PC-9 (cell line): ENCODE results near the gene LEO1. TPM values are rescaled to one million over a fixed set of nuclear protein-coding genes. Genes with fewer than 3 reads are reported as not detected.

ENCODE experiments used
- BruUV-seq: library from RNA; stranded (reverse); fragments of 400-500 nt; replicated peaks from 2 replicates; lab custom pipeline; 2021; lab: Mats Ljungman, UMichigan
- CTCF ChIA-PET: fragments of 300-600 bp; sonication (Branson Sonifier 250); formaldehyde crosslinking; loops from one replicate; lab custom pipeline; 2022; ENCODE audit warnings: antibody characterized with exemption; lab: Charles Lee
- POLR2A ChIA-PET: fragments of 300-600 bp; sonication (Branson Sonifier 250); formaldehyde crosslinking; loops from one replicate; lab custom pipeline; 2022; ENCODE audit warnings: antibody characterized with exemption; ENCODE audit not compliant: unreplicated experiment; lab: Charles Lee
- DNase-seq, 2 experiments: peaks; one replicate each; pipeline versions ENCODE4 v3.0.0 to v3.0.0-alpha.2; 2015 to 2022; ENCODE audit warnings: mixed read lengths in 1 of 2
- H2AFZ ChIP-seq: fragments of 200-600 bp; sonication (generic); 2 replicates; pipeline ENCODE4 v1.8.1; 2017; ENCODE audit warnings: antibody characterized with exemption
- H3F3A ChIP-seq: fragments of 200-600 bp; sonication (generic); 2 replicates; pipeline ENCODE4 v1.8.1; 2017; ENCODE audit warnings: antibody characterized with exemption, mild to moderate bottlenecking, low read depth; ENCODE audit not compliant: insufficient read depth
- H3K27ac ChIP-seq: fragments of 200-600 bp; sonication (generic); 2 replicates; pipeline ENCODE4 v1.6.1; 2016; ENCODE audit warnings: mixed run types
- H3K27me3 ChIP-seq: fragments of 200-600 bp; sonication (generic); 2 replicates; pipeline ENCODE4 v1.6.1; 2016; ENCODE audit warnings: low read depth, mixed run types; ENCODE audit not compliant: insufficient read depth
- H3K36me3 ChIP-seq: fragments of 200-600 bp; sonication (generic); 2 replicates; pipeline ENCODE4 v1.6.1; 2016; ENCODE audit warnings: low read depth, mixed run types
- H3K4me1 ChIP-seq: fragments of 200-600 bp; sonication (generic); replicated peaks from 2 replicates; pipeline ENCODE4 v1.6.1; 2016; ENCODE audit warnings: mixed run types; ENCODE audit not compliant: insufficient read depth
- H3K4me2 ChIP-seq: fragments of 200-600 bp; sonication (generic); 2 replicates; pipeline ENCODE4 v1.6.1; 2017; ENCODE audit warnings: mixed run types
- H3K4me3 ChIP-seq: fragments of 200-600 bp; sonication (generic); 2 replicates; pipeline ENCODE4 v1.6.1; 2016; ENCODE audit warnings: mixed run types
- H3K79me2 ChIP-seq: fragments of 200-600 bp; sonication (generic); 2 replicates; pipeline ENCODE4 v1.6.1; 2017; ENCODE audit warnings: low read depth, mixed run types
- H3K9me2 ChIP-seq: fragments of 200-600 bp; sonication (generic); 2 replicates; pipeline ENCODE4 v1.8.1; 2017; ENCODE audit warnings: mild to moderate bottlenecking; ENCODE audit not compliant: insufficient read depth
- H3K9me3 ChIP-seq: fragments of 200-600 bp; sonication (generic); 2 replicates; pipeline ENCODE4 v1.8.1; 2016; ENCODE audit warnings: low read depth; ENCODE audit not compliant: insufficient read depth
- H4K20me1 ChIP-seq: fragments of 200-600 bp; sonication (generic); 2 replicates; pipeline ENCODE4 v1.8.1; 2017; ENCODE audit not compliant: insufficient read depth
- CTCF ChIP-seq: fragments of 200-600 bp; sonication (generic); conservative IDR thresholded peaks from 2 replicates; pipeline ENCODE4 v1.6.1; 2017; ENCODE audit warnings: mixed run types, antibody characterized with exemption, mild to moderate bottlenecking, moderate library complexity
- EZH2 ChIP-seq: fragments of 200-600 bp; sonication (generic); IDR thresholded peaks from 2 replicates; pipeline ENCODE4 v1.8.0; 2017; ENCODE audit warnings: antibody characterized with exemption, low read depth
- intact Hi-C: fragments of 100-400 bp; cut with micrococcal nuclease; formaldehyde crosslinking; loops from one replicate; pipeline ENCODE4 v1.10.0; 2022; ENCODE audit not compliant: unreplicated experiment
- total RNA-seq: library from RNA; stranded (reverse); gene quantifications from 2 replicates; pipeline ENCODE4 v1.2.3, GENCODE V29; 2021

LEO1 gene
- total RNA-seq, 1 experiment from 2014 or later, result 21.7 TPM

GRCh38 chr15:51908316-51908715 is 63.3 kb downstream of the LEO1 start:
- H3K4me2 ChIP-seq, result no peak overlapping the region
- POLR2A ChIA-PET, result interaction anchor here (0.7 kb wide), 1 partner anchor 35 kb away, joined by 3 read pairs; no protein-coding TSS in a partner anchor
- no peak for TF ChIP-seq EZH2

GRCh38 chr15:51907136-51907862 is 64.3 kb downstream of the LEO1 start:
- TF ChIP-seq EZH2, result no peak
- TF ChIP-seq CTCF, result peak; percentile 60
- peak overlapping the region; percentile 26; the same call in 1 of the 2 replicates for H3K4me3 ChIP-seq
- no peaks in the 10 kb centered on the region for H3K9me3 ChIP-seq
- peaks cover 16% of the 10 kb centered on the region for H3K36me3 ChIP-seq
- no peaks in the 10 kb centered on the region for H3K9me2 ChIP-seq
- H3K27ac ChIP-seq, result peak overlapping the region; percentile 69
- no TSS peak for BruUV-seq
- intact Hi-C loops, result loop anchor here (1.0 to 2.0 kb wide), 5 partner anchors 32 to 256 kb away; partner anchors contain the start of gene TMOD3
- H2AFZ ChIP-seq, result no peak overlapping the region
- ChIA-PET CTCF (interaction anchor here (1.2 kb wide), 1 partner anchor 120 kb away, joined by 8 read pairs; no protein-coding TSS in a partner anchor), POLR2A (no interaction called here)
- H3K4me2 ChIP-seq, result peak overlapping the region; percentile 52
- H3K79me2 ChIP-seq, result no peaks in the 10 kb centered on the region
- peaks cover 27% of the 10 kb centered on the region for H3K4me1 ChIP-seq
- H3F3A ChIP-seq, result peaks cover 21% of the 10 kb centered on the region
- DNase-seq, result peak; percentile 83 to 97
- no peaks in the 10 kb centered on the region for H3K27me3 ChIP-seq
- H4K20me1 ChIP-seq, result 0 out of 2 replicates have a peak, but pooled peaks cover 4% of the 10 kb centered on the region

More at GRCh38 chr15:51908316-51908715, 63.3 kb downstream of the LEO1 start:
- H3K9me3 ChIP-seq, result no peaks in the 10 kb centered on the region
- peaks cover 27% of the 10 kb centered on the region for H3K4me1 ChIP-seq
- H3K27me3 ChIP-seq, result no peaks in the 10 kb centered on the region
- H3F3A ChIP-seq, result peaks cover 21% of the 10 kb centered on the region
- H3K79me2 ChIP-seq, result no peaks in the 10 kb centered on the region
- H3K4me3 ChIP-seq, result no peak overlapping the region
- intact Hi-C loops, result no loop called here
- H2AFZ ChIP-seq, result no peak overlapping the region
- peak overlapping the region; percentile 50; the same call in 1 of the 2 replicates for H3K27ac ChIP-seq
- no peak for DNase-seq
- 0 out of 2 replicates have a peak, but pooled peaks cover 4% of the 10 kb centered on the region for H4K20me1 ChIP-seq
- no TSS peak for BruUV-seq
- CTCF ChIA-PET, result interaction anchor here (1.2 kb wide), 1 partner anchor 121 kb away, joined by 8 read pairs; no protein-coding TSS in a partner anchor
- peaks cover 12% of the 10 kb centered on the region for H3K36me3 ChIP-seq
- no peaks in the 10 kb centered on the region for H3K9me2 ChIP-seq

- Histone ChIP-seq H3K79me2 (no peaks in the 10 kb centered on the region), H3K27ac (no peak overlapping the region), H3K4me2 (no peak overlapping the region), H3K36me3 (peaks cover 21% of the 10 kb centered on the region), H3K27me3 (no peaks in the 10 kb centered on the region), H3K9me2 (no peaks in the 10 kb centered on the region), H3K4me3 (no peak overlapping the region), H4K20me1 (0 out of 2 replicates have a peak, but pooled peaks cover 4% of the 10 kb centered on the region), H3F3A (peaks cover 21% of the 10 kb centered on the region), H2AFZ (no peak overlapping the region), H3K9me3 (no peaks in the 10 kb centered on the region), H3K4me1 (peaks cover 27% of the 10 kb centered on the region)
- BruUV-seq, result no TSS peak
- ChIA-PET POLR2A (no interaction called here), CTCF (interaction anchor here (0.5 to 1.9 kb wide), 2 partner anchors 9 to 118 kb away, joined by 5 to 7 read pairs; no protein-coding TSS in a partner anchor)
- DNase-seq, result no peak
- intact Hi-C loops, result no loop called here
- TF ChIP-seq EZH2 (no peak), CTCF (no peak)
These were observed 66.6 kb downstream of the LEO1 start for GRCh38 chr15:51904931-51905330.
